ENCODE data around the gene SEC62. TPM values are rescaled to one million over a fixed set of nuclear protein-coding genes. Genes with fewer than 3 reads are reported as not detected.
A peak's percentile ranks its signal among the peaks of the same experiment; 100 is the strongest.

Gene SEC62
- total and polyA plus RNA-seq, 9 of the 15 experiments (the other 6 are each of a cell fraction or from before 2014, with no cell fraction given): 34.5 to 152 (median 51.8) TPM

DNA sequence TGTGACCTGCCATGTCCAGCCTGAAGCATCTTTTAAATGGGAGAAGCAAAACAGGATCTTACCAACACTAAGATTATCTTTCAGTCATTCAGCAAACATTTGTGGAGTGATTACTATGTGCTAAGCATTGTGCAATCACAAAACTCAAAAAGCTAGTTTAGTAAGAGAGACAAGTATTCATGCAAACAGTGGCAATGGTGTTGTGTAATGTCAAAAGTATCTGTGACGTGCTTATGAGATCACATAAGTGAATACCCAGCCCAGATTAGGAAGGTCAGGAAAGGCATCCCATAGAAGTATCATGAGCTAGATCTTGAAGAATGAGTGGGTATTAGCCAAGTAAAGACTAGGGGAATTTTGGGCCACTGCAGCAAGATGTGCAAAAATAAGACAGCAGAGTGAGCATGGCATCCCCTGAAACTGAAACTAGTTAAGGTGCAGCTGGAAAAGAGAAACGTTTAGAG, 32.1 kb downstream of the SEC62 start:
- H3K36me3 ChIP-seq (ENCODE audit: control insufficient read depth, insufficient read depth, low read length): peaks cover 27% of the 10 kb centered on the region; the same call in 1 of the 3 replicates
- ATAC-seq (no peak), FAIRE-seq (no peak), DNase-seq (ENCODE audit: extremely low read depth in 1 of 4, low spot score in 3 of 4) (no peak)
- no peaks in the 10 kb centered on the region for H3K9me1 ChIP-seq (ENCODE audit: control insufficient read depth, insufficient read depth, low read length)
- no peak overlapping the region for H2AFZ ChIP-seq (ENCODE audit: low read depth, low read length)
- no peaks in the 10 kb centered on the region for H3K27me3 ChIP-seq (ENCODE audit: control insufficient read depth in 2 of 2, insufficient read depth in 2 of 2, low read length in 2 of 2)
- H3K4me3 ChIP-seq: no peak overlapping the region
- H3K27ac ChIP-seq (ENCODE audit: extremely low read depth, low read depth, low read length): no peak overlapping the region
- intact Hi-C loops (cut with micrococcal nuclease) (no loop called here), in situ Hi-C loops (cut with MboI) (no loop called here)
- no peaks in the 10 kb centered on the region for H3K79me2 ChIP-seq (ENCODE audit: control insufficient read depth, insufficient read depth, low read length)
- no peak overlapping the region for H3K4me2 ChIP-seq (ENCODE audit: insufficient read depth, low read length)
- no peaks in the 10 kb centered on the region for H3K9me3 ChIP-seq (replicated peaks; ENCODE audit: control insufficient read depth, insufficient read depth, low read depth, low read length)
- H4K20me1 ChIP-seq (replicated peaks; ENCODE audit: control insufficient read depth, insufficient read depth, low read length): no peaks in the 10 kb centered on the region
- no TSS peak for BruUV-seq (replicated peaks)
- no peak overlapping the region for H3K9ac ChIP-seq (ENCODE audit: insufficient read depth in 1 of 2, low read depth in 2 of 2, low read length in 2 of 2)
- WGBS (ENCODE audit: insufficient coverage, low coverage, missing lambda C conversion rate): 51% methylated on average over 2 of the region's 2 CpGs
- ChIA-PET CTCF (ENCODE audit: low intra/inter-chr PET ratio) (no interaction called here), POLR2A (interaction anchor here (0.8 kb wide), 1 partner anchor 12 kb away, joined by 3 read pairs; no protein-coding TSS in a partner anchor)
- H3K4me1 ChIP-seq (replicated peaks in 1 of 2; ENCODE audit: control insufficient read depth in 2 of 2, insufficient read depth in 2 of 2, low read length in 2 of 2): no peaks in the 10 kb centered on the region
- TF ChIP-seq E2F8 (IDR thresholded peaks at IDR 0.05; ENCODE audit: low read depth, partially characterized antibody) (no peak), CEBPG (CRISPR knock-in tag; IDR thresholded peaks at IDR 0.05) (no peak), CEBPG (tag; conservative IDR thresholded peaks at IDR 0.05 in 1 of 2, IDR thresholded peaks at IDR 0.05 in 1 of 2) (peak; percentile 61 to 66; a peak in 3 of 4 replicates), CEBPB (tag; IDR thresholded peaks at IDR 0.05) (peak; percentile 87), FOXJ2 (tag; IDR thresholded peaks at IDR 0.05) (no peak), TRIM28 (IDR thresholded peaks at IDR 0.05) (no peak), ZKSCAN3 (CRISPR knock-in tag; IDR thresholded peaks at IDR 0.05) (no peak), SMARCE1 (IDR thresholded peaks at IDR 0.05) (no peak), ZNF384 (IDR thresholded peaks at IDR 0.05; ENCODE audit: low read depth, low read length) (no peak), SREBF2 (CRISPR knock-in tag; IDR thresholded peaks at IDR 0.05) (no peak)
- TF ChIP-seq, protein P1, sequence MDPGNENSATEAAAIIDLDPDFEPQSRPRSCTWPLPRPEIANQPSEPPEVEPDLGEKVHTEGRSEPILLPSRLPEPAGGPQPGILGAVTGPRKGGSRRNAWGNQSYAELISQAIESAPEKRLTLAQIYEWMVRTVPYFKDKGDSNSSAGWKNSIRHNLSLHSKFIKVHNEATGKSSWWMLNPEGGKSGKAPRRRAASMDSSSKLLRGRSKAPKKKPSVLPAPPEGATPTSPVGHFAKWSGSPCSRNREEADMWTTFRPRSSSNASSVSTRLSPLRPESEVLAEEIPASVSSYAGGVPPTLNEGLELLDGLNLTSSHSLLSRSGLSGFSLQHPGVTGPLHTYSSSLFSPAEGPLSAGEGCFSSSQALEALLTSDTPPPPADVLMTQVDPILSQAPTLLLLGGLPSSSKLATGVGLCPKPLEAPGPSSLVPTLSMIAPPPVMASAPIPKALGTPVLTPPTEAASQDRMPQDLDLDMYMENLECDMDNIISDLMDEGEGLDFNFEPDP (CRISPR knock-in tag; IDR thresholded peaks at IDR 0.05): no peak
- TF ChIP-seq, protein P2, sequence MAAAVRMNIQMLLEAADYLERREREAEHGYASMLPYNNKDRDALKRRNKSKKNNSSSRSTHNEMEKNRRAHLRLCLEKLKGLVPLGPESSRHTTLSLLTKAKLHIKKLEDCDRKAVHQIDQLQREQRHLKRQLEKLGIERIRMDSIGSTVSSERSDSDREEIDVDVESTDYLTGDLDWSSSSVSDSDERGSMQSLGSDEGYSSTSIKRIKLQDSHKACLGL (CRISPR knock-in tag; IDR thresholded peaks at IDR 0.05; ENCODE audit: borderline replicate concordance, poor library complexity, severe bottlenecking): no peak
